Measurements from ENCODE around the gene EP400.
"Not testable (repeated sequence)": the region's sequence is repeated elsewhere in the genome, so short reads cannot be mapped to it uniquely, and the experiment has no call there.

EP400 gene

DNA sequence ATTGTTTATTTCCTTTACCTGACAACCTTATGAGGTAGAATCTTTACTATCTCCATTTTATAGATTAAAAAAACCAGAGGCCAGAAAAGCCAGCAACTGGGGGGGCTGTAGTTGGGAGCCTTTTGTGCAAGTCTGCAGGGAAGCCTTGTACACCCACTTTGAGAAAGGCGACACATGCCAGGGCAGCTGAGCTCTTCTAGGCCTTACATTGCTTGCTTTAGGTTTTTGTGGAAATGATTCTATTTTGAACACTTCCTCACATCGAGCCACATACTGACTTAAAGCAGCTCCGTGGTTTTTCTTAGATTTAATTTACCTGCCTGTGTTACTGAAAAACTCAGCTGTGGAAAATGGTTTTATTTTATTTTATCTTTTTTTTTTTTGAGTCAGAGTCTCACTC is 34.6 kb downstream of the EP400 start:
- FAIRE-seq (no peak), DNase-seq (ENCODE audit: insufficient read length, low spot score) (no peak)

DNA sequence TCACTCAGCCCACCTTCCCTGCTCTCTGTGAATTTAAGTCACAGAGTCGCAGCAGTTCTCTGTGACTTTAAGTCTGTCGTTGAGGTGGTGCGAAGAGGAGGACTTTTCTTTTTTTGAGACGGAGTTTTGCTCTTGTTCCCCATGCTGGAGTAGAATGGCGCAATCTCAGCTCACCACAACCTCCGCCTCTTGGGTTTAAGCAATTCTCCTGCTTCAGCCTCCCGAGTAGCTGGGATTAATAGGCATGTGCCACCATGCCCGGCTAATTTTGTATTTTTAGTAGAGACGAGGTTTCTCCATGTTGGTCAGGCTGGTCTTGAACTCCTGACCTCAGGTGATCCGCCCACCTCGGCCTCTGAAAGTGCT is 35.8 kb downstream of the EP400 start:
- not testable (repeated sequence) for FAIRE-seq; DNase-seq (ENCODE audit: insufficient read length, low spot score)

DNA sequence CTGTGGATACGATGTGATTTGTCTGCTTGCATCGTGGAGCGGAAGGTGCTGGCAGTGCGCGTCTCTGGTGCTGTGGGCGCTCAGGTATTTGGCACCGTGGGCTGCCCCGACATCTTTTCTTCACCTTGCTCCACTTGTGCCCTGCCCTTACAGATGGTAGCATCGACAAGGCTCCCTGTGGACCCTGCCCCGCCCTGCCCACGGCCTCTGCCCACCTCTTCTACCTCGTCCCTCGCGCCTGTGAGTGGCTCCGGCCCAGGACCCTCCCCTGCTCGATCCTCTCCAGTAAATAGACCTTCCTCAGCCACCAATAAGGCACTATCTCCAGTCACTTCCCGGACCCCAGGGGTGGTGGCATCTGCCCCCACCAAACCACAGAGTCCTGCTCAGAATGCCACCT is 36.6 kb downstream of the EP400 start:
- no peak for FAIRE-seq
- DNase-seq (ENCODE audit: insufficient read length, low spot score) = no peak

DNA sequence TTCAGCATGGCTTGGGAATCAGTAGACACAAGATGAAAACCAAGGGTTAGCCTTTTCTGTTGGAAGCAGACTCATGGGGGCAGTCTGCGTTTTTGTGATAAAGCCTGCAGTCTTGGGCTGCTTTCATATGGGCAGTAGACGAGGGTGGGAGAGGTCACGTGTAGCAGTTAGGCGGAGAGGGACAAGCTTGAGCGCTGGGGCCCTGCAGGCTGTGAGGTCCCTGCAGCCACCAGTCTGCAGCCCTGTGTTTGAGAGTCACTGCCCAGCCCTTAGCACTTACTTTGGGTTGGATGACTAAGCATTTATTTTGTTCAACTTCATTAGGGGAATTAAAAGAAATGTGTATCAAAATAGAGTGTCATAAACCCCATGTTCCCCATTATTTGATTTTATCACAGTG is 37.2 kb downstream of the EP400 start:
- no peak for FAIRE-seq
- DNase-seq (ENCODE audit: insufficient read length, low spot score) = no peak

DNA sequence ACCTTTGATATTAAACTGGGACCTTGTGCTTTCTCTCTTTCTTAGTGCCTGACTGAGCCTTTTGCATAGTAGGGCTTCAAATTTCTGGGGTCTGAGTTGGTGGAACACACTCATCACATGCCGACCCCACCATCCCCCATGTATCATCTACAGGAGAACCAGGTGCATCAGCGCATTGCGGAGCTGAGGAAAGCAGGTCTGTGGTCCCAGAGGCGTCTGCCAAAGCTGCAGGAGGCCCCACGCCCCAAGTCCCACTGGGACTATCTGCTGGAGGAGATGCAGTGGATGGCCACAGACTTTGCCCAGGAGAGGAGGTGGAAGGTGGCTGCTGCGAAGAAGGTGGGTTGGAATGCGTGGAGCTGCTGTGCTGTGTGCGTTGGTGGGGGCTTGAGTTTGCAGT is 37.8 kb downstream of the EP400 start:
- no peak for FAIRE-seq

DNA sequence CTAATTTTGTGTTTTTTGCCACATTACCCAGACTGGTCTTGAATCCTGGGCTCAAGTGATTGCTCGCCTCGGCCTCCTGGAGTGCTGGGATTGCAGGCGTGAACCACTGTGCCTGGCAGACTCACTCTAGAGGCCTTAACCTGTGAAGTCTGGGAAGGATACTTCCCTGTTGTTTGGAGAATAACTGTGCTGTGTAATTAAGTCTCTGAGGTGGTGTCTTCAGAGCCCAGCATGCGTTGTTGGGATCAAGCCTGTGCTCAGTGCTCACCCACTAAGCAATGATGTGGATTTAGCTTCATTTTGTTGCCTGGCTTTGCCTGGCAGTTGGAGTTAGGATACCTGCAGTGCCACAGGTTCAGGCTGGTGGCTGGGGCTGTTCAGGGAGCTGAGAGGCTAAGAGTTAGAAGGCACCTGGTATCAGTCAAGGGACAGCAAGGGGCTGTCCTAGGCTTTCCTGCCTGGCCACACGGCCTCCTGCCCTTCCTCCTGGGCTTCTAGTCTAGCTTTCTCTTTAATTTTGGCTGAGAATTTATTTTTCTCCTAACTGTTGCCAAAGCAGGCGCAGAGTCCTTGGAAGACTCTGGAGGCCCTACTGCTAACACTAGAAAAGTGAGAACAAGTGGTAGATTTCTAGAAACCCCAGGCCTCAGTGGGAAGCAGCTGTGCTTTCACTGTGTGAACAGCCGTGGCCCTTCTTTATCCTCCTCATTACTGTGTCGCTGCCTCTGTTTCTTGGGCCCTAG is 38.5 kb downstream of the EP400 start:
- FAIRE-seq = no peak
- no peak for DNase-seq (ENCODE audit: insufficient read length, low spot score)

More for the DNA sequence above, 37.8 kb downstream of the EP400 start:
- DNase-seq (ENCODE audit: insufficient read length, low spot score) = no peak

DNA sequence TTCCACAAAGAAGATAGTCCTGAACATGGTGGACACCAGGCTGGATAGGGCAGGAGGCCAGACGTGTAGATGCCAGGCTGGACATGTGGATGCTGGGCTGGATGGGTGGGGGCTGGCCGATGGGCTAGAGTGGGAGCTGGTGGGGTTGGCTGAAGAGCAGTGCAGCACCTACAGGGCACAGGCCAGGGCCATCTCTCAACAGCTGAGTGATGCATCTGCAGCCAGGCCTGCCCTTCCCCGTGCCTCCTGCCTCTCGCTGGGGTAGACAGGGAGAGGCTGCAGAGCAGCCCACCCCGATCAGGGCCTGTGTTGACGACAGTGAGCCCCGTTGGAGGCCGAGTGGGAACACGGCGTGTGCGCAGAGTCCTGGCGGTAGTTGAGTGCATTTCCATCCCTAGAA is 39.3 kb downstream of the EP400 start:
- DNase-seq (ENCODE audit: insufficient read length, low spot score) = no peak

DNA sequence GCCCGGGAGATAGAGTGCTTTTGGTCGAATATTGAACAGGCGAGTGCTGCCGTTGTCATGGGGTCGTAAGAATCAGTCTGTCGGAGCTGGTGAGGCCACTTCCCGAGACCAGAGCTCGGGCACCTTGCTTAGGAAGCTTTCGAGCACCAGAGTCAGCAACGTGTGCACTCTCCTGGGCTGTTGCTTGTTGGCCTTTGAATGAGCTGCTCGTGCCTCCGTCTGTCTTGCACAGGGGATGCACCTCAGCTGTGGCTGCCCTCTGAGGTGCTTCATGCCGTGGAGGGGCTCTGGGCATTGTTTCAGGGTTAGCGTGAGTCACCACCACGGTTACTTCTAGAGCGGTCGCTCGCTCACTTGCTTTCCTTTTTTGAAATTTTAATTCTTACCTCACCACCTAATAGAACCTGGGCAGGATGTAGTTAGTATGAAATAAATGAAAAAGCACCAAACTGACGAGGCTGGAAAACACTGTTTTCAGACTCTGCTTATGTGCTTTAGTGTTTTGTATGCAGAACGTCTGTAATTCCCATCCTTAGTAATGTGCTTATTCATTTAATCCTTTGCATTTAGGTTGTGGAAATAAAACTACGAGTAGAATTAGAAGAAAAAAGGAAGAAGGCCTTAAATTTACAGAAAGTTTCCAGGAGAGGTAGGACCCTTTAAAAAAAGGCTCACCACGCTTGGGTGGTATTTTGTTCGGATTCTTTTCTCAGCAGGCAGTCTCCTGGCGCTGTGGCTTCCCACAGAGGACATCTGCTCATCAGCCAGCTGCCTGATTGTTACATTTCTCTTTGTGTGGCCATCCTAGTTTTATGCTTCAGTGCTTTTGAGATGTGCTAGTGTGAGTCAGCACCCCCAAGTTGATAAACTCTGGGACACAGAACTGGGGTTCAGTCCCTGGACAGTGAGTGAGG is 40.6 kb downstream of the EP400 start:
- DNase-seq (ENCODE audit: insufficient read length, low spot score) (no peak), FAIRE-seq (no peak)

More for the DNA sequence above, 39.3 kb downstream of the EP400 start:
- no peak for FAIRE-seq

DNA sequence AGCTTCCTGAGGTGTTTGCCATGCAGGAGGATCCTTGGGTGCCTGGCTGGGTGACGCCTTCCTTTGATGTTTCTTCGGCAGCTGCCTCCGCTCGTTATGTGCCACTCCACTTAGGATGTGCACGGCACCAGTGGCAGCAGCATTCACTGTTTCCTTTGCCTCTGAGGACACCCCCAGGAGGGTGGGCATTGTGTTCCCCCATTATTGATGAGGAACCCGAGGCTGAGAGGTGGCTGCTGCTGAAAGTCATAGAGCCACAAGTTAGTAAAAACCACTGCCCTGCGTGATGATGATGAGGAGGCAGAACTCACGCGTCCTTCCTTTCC is 41.2 kb downstream of the EP400 start:
- no peak for DNase-seq (ENCODE audit: insufficient read length, low spot score)
- no peak for FAIRE-seq

DNA sequence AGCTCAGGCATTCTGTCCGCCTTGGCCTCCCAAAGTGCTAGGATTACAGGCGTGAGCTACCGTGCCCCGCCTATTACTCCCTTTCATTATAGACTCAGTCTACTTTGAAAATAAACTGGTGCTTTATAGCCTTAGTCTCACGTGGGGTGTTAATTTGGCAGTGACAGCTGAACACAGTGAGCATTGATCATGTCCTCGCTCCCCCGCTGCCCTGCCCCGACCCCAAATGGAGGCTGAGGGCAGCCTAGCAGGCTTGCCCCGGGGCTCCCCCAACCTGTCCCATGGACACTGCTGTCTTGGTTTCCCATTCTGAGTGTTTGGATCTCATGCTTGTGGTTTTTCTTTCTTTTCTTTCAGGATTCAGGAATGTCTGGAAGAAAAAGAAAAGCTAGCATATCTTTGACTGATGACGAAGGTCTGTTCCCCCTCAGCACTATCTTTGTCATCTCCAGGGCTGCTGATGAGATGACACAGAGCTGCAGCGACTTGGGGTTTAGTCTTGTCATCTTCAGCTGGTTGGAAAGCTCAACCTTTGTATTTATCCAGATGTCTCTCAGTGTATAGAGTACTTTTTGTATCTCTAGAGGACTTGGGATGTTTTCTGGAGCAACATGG is 42.2 kb downstream of the EP400 start:
- no peak for FAIRE-seq
- DNase-seq (ENCODE audit: insufficient read length, low spot score) = no peak

DNA sequence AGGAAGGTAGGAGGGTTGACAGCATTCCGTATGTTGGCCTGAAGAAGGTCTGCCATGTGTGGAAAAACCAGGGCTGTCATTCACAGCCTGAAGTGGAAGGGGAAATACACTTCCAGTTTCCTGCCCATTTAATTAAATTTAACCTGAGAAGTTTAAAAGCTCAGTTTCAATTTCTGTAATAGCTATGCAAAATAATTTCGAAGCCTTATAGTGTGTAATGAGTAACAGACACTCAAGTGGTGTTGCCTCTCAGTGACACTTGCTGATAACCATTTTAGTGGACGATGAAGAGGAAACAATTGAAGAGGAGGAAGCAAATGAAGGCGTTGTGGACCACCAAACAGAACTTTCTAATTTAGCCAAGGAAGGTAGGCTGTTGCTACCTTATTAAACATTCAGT is 44.8 kb downstream of the EP400 start:
- DNase-seq (ENCODE audit: insufficient read length, low spot score) = peak; percentile 54
- peak; percentile 80 for FAIRE-seq

DNA sequence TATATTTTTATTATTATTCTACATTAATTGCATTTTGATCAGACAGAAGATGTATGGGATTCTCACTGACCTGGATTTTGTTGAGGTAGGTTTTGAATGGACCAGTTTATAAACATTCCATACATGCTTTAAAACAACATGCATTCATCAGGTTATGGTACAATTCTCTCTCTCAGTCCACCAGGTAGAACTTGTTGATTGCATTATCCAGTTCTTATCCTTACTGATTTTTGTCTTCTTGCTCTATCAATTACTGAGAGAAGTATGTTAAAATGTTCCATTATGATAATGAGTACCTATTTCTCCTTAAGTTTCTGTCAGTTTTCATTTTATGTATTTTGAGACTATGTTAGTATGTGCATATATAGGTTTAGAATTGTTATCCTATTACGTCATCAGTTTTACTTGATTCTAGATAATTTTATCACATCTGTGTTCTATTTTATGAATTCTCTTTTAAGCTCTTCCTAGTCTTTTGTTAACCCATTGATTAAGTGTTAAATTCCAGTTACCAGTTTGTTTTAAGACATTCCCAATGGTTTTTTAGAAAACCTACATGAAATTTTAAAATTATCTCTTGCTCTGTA is 50.6 kb downstream of the EP400 start:
- DNase-seq (ENCODE audit: insufficient read length, low spot score) (no peak), FAIRE-seq (no peak)

DNA sequence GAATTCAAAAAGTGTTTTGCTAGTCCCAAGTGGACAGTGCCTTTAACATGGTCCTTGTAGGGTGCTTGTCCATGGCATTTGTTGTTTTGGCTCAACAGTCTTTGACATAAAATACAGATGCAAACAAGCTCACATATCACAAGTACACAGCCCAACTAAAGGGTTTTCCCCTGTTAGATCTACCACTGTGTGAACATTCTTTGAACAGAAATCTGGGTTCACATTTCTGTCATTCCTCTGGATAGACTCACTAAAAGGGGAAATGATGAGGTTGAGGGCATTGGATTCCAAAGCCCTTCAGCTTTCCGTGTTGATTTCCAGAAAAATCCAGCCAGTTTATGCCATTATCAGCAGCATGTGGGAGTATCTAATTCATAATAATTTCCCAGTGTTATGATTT is 54.1 kb downstream of the EP400 start:
- FAIRE-seq (no peak), DNase-seq (ENCODE audit: insufficient read length, low spot score) (no peak)

DNA sequence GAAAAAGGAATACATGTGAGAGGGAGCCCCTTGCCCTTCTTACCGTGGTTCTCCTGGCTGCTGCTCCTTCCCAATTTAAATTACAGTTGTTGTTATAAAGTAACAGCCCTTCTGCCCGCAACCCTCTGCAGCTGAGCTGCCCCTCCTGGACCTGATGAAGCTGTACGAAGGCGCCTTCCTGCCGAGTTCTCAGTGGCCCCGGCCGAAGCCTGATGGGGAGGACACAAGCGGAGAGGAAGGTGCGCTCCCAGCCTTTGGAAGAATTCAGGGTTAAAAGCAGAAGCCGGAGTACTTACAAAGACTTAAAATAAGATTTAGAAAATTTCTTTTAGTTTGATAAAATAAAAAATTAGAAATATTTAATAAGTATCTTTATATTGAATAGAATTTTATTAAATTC is 55.2 kb downstream of the EP400 start:
- FAIRE-seq (no peak), DNase-seq (ENCODE audit: insufficient read length, low spot score) (no peak)

DNA sequence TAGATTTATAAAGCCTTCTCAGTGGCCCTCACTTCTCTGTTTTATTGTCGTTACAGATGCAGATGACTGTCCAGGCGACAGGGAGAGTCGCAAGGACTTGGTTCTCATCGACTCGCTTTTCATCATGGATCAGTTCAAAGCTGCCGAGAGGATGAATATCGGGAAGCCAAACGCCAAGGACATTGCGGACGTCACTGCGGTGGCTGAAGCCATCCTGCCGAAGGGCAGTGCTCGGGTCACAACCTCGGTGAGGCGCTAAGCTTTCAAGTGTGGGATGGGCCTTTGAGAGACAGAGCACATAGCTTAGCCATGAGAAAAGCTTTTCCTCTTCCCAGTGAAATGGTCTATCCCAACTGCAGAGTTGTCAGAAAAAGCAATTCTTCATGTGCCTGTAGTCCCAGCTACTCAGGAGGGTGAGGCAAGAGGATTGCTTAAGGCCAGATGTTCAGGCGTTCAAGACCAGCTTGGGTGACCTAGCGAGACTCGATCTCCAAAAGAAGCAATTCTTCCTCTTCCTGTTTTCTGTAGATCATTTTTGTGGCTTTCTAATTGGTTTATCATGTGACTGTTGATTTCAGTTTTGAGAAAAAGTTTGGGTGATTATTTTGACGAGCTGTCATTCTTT is 56.4 kb downstream of the EP400 start:
- no peak for FAIRE-seq

DNA sequence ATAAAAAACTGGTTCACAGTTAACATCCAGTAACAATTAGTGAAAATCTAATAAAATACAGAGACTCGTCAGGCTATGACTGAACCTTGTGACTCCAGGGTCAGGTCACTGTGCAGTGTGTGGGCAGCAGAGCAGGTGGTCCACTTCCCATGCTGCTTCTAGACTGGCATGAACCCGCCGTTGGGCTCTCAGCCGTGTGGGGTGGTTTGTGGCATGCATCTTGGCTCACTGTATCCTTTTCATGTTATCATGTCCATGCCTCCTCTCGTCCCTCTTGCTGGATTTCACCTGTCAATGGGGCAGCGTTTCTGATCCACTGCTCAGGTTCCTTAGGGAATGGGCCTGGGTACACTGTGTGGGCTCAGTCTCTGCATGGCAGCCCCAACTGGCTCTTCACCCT is 57.3 kb downstream of the EP400 start:
- FAIRE-seq (no peak), DNase-seq (ENCODE audit: insufficient read length, low spot score) (no peak)

More for the DNA sequence above, 56.4 kb downstream of the EP400 start:
- DNase-seq (ENCODE audit: insufficient read length, low spot score) = no peak

DNA sequence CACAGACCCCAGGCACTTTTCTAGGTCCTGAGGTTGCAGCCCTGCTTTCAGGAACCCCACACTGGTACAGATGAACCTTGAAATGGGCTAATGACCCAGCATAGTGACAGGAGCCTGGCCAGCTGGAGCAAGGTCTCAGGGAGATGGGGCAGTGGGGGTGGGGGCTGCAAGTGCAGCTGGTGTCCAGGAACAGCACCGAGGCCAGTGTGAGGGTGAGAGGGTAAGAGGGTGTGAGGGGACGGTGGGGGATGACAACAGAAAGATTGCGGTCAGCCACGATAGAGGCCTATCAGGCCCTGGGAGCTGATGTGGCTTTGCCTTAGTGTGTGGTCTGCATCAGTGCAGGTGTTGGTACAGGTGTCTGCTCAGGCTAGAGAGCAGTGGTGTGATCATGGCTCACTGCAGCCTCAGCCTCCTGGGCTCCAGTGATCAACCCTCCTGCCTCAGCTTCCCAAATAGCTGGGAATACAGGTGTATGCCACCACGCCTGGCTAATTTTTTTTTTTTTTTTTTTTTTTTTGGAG is 59.7 kb downstream of the EP400 start:
- no peak for DNase-seq (ENCODE audit: insufficient read length, low spot score)
- no peak for FAIRE-seq

DNA sequence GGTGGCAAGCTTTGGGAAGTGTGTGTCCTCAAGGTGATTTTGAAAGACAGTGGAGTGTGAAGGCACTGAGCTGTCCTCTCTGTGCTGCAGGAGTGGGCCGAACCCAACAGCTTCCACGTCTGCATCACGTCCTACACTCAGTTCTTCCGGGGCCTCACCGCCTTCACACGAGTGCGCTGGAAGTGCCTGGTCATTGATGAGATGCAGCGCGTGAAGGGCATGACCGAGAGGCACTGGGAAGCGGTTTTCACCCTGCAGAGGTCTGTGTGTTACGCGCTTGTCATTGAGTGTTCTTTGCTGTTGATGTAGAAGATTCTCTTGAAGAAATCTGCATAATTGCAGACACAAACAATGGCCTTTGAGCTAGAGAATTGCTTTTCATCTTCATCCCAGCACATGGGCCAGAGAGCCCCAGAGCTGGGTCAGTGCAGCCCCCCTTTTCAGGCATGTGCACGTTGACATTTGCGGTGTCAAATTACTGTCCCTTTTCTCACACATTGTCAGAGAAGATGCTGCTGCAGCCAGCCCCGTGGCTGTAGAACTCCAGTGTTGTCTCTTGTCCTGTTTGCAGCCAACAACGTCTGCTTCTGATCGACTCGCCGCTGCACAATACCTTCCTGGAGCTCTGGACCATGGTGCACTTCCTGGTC is 63.3 kb downstream of the EP400 start:
- FAIRE-seq = no peak
- no peak for DNase-seq (ENCODE audit: insufficient read length, low spot score)

DNA sequence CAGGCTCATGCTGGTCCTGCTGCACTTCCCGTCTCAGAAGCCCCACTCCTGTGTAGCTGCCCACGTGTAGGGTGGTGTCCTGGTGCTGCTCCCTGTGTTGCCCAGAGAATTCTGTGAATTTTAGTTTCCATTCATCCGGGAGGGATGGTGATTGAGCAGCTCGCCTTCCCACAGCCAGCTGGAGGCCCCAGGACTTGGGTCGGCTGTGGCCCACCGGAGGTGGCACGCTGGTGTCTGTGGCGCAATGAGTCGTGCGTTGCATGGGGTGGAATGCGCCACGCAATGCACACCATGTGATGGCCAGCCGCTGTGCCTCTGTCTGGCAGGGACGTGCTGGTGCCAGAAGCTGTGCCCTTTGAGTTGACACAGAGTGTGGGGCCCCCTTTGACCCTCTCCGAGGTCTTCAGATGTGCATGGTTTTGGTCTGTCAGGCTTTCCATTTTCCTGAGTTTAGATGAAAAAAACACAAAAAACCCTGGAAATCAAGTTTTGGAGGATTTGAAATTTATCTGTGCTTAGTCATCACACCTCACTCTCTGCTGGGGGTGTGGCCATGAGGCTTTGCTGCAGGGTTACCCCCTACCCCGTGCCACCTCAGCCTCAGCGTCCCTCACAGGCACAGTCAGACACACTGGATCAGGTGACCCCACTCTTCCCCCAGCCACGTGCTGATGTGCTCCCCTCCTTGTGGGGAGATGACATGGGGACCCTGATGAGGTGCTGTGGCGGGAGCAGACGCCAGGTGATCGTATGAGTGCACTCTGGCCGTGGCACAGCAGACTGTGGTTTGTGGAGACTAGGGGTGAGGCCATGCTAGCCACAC is 64.6 kb downstream of the EP400 start:
- DNase-seq (ENCODE audit: insufficient read length, low spot score) (no peak), FAIRE-seq (no peak)
